ENCODE measurements around the gene CBLC. TPM values are rescaled to one million over a fixed set of nuclear protein-coding genes. Genes with fewer than 3 reads are reported as not detected.

The CBLC gene
- polyA plus RNA-seq, 1 donor (not counting 4 experiments of a cell fraction or from before 2014, with no cell fraction given): 27.8 TPM

- dilution Hi-C loops (cut with MboI; ENCODE audit: extremely low pct_ligation_motif_present, low sequenced_read_pairs): no loop called here
- TF ChIP-seq EZH2 (IDR thresholded peaks at IDR 0.05; ENCODE audit: low read length) (no peak), CTCF (optimal IDR thresholded peaks at IDR 0.05 in 1 of 3, IDR thresholded peaks at IDR 0.05 in 1 of 3, conservative IDR thresholded peaks at IDR 0.05 in 1 of 3; ENCODE audit: extremely low read depth in 1 of 3, insufficient read depth in 2 of 3, low read length in 3 of 3) (no peak)
- Histone ChIP-seq H4K20me1 (ENCODE audit: control insufficient read depth, extremely low read depth, insufficient read depth, low read length) (no peaks in the 10 kb centered on the region), H3K4me2 (ENCODE audit: control insufficient read depth, extremely low read depth, insufficient read depth, low read depth, low read length) (peak overlapping the region; percentile 45), H3K36me3 (ENCODE audit: control insufficient read depth in 2 of 2, extremely low read depth in 1 of 2, insufficient read depth in 2 of 2, low read length in 2 of 2) (peaks cover 2 to 6% of the 10 kb centered on the region in 2 experiments), H3K9ac (ENCODE audit: control insufficient read depth, extremely low read depth, insufficient read depth, low read length) (peak overlapping the region; percentile 45), H2AFZ (ENCODE audit: control insufficient read depth, low read length) (peak overlapping the region; percentile 30), H3K27me3 (ENCODE audit: control insufficient read depth, extremely low read depth, insufficient read depth, low read length) (no peaks in the 10 kb centered on the region), H3K4me1 (ENCODE audit: control insufficient read depth, extremely low read depth, insufficient read depth, low read length) (peaks cover 45% of the 10 kb centered on the region), H3K79me2 (ENCODE audit: control insufficient read depth, insufficient read depth, low read length) (peaks cover 13% of the 10 kb centered on the region), H3K4me3 (ENCODE audit: control insufficient read depth in 2 of 3, extremely low read depth in 1 of 3, insufficient read depth in 2 of 3, low read depth in 1 of 3, low read length in 3 of 3) (no peak overlapping the region), H3K27ac (ENCODE audit: control insufficient read depth, insufficient read depth, low read length) (peak overlapping the region; percentile 38), H3K9me1 (ENCODE audit: control insufficient read depth, extremely low read depth, insufficient read depth, low read length) (peaks cover 4% of the 10 kb centered on the region), H3K9me3 (ENCODE audit: control insufficient read depth, low read depth, low read length) (no peaks in the 10 kb centered on the region)
- DNase-seq (ENCODE audit: low read depth, low spot score) (no peak), FAIRE-seq (peak; percentile 52)
Observed at GRCh38 chr19:44745341-44745831, 32.3 kb upstream of the CBLC start.

GRCh38 chr19:44745887-44746600 is 31.6 kb upstream of the CBLC start:
- Histone ChIP-seq H3K36me3 (ENCODE audit: control insufficient read depth in 2 of 2, extremely low read depth in 1 of 2, insufficient read depth in 2 of 2, low read length in 2 of 2) (peaks cover 5 to 6% of the 10 kb centered on the region in 2 experiments), H3K4me3 (ENCODE audit: control insufficient read depth in 2 of 3, extremely low read depth in 1 of 3, insufficient read depth in 2 of 3, low read depth in 1 of 3, low read length in 3 of 3) (no peak overlapping the region), H3K9me3 (ENCODE audit: control insufficient read depth, low read depth, low read length) (no peaks in the 10 kb centered on the region), H3K4me2 (ENCODE audit: control insufficient read depth, extremely low read depth, insufficient read depth, low read depth, low read length) (no peak overlapping the region), H4K20me1 (ENCODE audit: control insufficient read depth, extremely low read depth, insufficient read depth, low read length) (no peaks in the 10 kb centered on the region), H3K27ac (ENCODE audit: control insufficient read depth, insufficient read depth, low read length) (no peak overlapping the region), H3K79me2 (ENCODE audit: control insufficient read depth, insufficient read depth, low read length) (peaks cover 13% of the 10 kb centered on the region), H3K27me3 (ENCODE audit: control insufficient read depth, extremely low read depth, insufficient read depth, low read length) (no peaks in the 10 kb centered on the region), H3K9me1 (ENCODE audit: control insufficient read depth, extremely low read depth, insufficient read depth, low read length) (peaks cover 4% of the 10 kb centered on the region), H3K4me1 (ENCODE audit: control insufficient read depth, extremely low read depth, insufficient read depth, low read length) (peaks cover 45% of the 10 kb centered on the region), H3K9ac (ENCODE audit: control insufficient read depth, extremely low read depth, insufficient read depth, low read length) (peak overlapping the region; percentile 6), H2AFZ (ENCODE audit: control insufficient read depth, low read length) (no peak overlapping the region)
- TF ChIP-seq CTCF (optimal IDR thresholded peaks at IDR 0.05 in 1 of 3, IDR thresholded peaks at IDR 0.05 in 1 of 3, conservative IDR thresholded peaks at IDR 0.05 in 1 of 3; ENCODE audit: extremely low read depth in 1 of 3, insufficient read depth in 2 of 3, low read length in 3 of 3) (no peak), EZH2 (IDR thresholded peaks at IDR 0.05; ENCODE audit: low read length) (no peak)
- dilution Hi-C loops (cut with MboI; ENCODE audit: extremely low pct_ligation_motif_present, low sequenced_read_pairs): no loop called here
- DNase-seq (ENCODE audit: low read depth, low spot score): no peak
- no peak for FAIRE-seq

Data from keratinocyte (primary cell).